GM06990 (cell line): ENCODE data around the gene ELMOD2.
"Not testable (repeated sequence)": the region's sequence is repeated elsewhere in the genome, so short reads cannot be mapped to it uniquely, and the experiment has no call there.

Source experiments
- DNase-seq: peaks from one replicate; pipeline ENCODE4 v3.0.0-alpha.2; 2011; ENCODE audit not compliant: insufficient read length; ENCODE audit errors: extremely low read depth
- H3K27me3 ChIP-seq: replicated peaks from 2 replicates; pipeline ENCODE4 v1.6.0; 2011; ENCODE audit warnings: low read length; ENCODE audit not compliant: control insufficient read depth, insufficient read depth
- H3K36me3 ChIP-seq: 2 replicates; pipeline ENCODE4 v1.5.1; 2011; ENCODE audit warnings: low read length; ENCODE audit not compliant: control insufficient read depth, insufficient read depth
- H3K4me3 ChIP-seq: replicated peaks from 2 replicates; pipeline ENCODE4 v1.5.1; 2011; ENCODE audit warnings: low read depth, mild to moderate bottlenecking, control low read depth, low read length
- TF ChIP-seq, protein P1 (sequence below): IDR thresholded peaks from 2 replicates; pipeline ENCODE4 v1.5.1; 2011; ENCODE audit warnings: low read length, control low read depth, mild to moderate bottlenecking, inconsistent platforms; ENCODE audit not compliant: insufficient read depth, poor library complexity, severe bottlenecking

ELMOD2 gene

DNA sequence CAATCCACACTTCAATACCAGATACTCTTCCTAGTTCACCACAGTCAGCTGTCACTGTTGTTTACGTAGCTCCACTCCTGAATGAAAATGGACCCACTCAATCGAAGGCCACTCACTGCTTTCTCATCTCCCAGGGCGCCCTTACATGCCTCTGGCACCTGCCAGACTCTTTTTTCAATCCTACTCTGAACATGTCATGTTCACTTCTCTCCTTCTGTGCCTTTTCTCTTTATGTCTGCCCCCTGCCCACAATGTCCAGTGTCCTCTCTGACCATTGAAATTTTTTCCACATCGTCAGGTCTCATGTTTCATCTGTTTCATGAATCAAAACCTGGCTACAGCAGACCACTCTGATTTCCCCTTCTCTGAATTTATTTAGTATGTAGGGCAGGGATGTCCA, 24.6 kb upstream of the ELMOD2 start:
- H3K4me3 ChIP-seq = no peak overlapping the region
- H3K36me3 ChIP-seq = no peaks in the 10 kb centered on the region
- TF ChIP-seq, protein P1, sequence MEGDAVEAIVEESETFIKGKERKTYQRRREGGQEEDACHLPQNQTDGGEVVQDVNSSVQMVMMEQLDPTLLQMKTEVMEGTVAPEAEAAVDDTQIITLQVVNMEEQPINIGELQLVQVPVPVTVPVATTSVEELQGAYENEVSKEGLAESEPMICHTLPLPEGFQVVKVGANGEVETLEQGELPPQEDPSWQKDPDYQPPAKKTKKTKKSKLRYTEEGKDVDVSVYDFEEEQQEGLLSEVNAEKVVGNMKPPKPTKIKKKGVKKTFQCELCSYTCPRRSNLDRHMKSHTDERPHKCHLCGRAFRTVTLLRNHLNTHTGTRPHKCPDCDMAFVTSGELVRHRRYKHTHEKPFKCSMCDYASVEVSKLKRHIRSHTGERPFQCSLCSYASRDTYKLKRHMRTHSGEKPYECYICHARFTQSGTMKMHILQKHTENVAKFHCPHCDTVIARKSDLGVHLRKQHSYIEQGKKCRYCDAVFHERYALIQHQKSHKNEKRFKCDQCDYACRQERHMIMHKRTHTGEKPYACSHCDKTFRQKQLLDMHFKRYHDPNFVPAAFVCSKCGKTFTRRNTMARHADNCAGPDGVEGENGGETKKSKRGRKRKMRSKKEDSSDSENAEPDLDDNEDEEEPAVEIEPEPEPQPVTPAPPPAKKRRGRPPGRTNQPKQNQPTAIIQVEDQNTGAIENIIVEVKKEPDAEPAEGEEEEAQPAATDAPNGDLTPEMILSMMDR = no peak
- DNase-seq = no peak
- no peaks in the 10 kb centered on the region for H3K27me3 ChIP-seq

DNA sequence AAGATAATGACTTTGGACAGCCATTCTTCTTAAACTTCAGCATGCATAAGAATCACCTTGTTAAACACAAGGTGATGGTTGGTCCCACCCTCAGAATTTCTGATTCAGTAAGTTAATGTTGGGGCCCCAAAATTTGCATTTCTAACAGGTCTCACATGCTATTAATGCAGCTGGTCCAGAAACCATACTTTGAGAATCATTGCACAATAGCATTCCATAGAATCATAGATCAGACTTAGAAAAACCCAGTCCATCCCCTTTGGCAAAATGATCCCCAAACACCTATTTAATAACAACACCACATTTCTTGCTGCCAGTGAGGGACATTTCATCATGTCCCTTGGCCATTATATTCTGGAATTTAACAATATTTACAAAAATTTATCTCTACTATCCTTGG, 19.7 kb upstream of the ELMOD2 start:
- Histone ChIP-seq H3K36me3 (no peaks in the 10 kb centered on the region), H3K27me3 (no peaks in the 10 kb centered on the region; the same call in 1 of the 2 replicates), H3K4me3 (no peak overlapping the region)
- TF ChIP-seq, protein P1 = no peak
- no peak for DNase-seq

DNA sequence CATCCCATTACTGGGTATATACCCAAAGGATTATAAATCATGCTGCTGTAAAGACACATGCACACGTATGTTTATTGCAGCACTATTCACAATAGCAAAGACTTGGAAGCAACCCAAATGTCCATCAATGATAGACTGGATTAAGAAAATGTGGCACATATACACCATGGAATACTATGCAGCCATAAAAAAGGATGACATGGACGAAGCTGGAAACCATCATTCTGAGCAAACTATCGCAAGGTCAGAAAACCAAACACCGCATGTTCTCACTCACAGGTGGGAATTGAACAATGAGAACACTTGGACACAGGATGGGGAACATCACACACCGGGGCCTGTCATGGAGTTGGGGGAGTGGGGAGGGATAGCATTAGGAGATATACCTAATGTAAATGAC, 10.2 kb upstream of the ELMOD2 start:
- DNase-seq, H3K27me3 ChIP-seq, H3K4me3 ChIP-seq, H3K36me3 ChIP-seq: not testable (repeated sequence)

DNA sequence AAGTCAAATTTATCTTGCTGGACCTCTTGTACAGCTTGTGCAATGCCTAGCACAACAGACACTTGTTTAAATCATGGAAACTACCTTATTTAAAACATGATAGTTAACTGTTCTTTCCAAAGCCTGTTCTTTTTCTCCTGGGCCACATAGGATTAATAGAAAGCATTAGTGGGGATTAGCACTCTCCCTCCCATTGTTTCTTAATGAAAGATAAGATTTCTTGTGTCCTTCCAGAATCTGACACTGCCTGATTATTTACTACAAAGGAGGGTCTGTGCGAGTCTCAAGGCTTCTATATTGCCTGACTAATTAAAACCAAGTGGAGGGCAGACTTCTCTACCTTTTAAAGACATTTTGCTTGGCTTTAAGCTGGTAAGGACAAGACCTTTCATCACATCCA, 8.5 kb upstream of the ELMOD2 start:
- Histone ChIP-seq H3K36me3 (no peaks in the 10 kb centered on the region), H3K27me3 (no peaks in the 10 kb centered on the region; the same call in 1 of the 2 replicates), H3K4me3 (no peak overlapping the region)
- TF ChIP-seq, protein P1 = no peak
- DNase-seq = no peak

DNA sequence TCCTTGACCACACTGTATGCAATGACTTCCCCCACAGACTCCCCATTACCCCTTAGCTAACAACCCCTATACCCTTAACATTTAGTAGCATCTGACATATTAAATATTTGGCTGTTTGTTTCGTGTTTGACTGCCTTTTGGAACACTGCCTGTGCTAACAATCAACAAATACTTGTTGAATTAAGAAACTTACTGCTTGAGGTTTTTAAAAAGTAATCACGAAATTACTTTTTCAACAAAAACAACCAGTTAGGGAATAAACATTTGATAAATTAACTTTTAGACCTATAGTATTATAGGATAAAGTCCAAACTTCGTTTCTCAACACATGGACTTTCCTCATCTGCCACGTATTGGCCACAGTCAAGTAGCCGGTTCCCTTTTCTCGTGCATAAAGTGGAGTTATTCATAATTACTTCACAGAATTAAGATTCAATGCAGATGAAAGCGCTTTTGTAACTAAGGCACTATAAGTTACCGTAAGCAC, 555 bp upstream of the ELMOD2 start:
- no peaks in the 10 kb centered on the region for H3K27me3 ChIP-seq
- DNase-seq = no peak
- TF ChIP-seq, protein P1 = no peak
- no peaks in the 10 kb centered on the region for H3K36me3 ChIP-seq
- peak overlapping the region; percentile 16; the same call in 1 of the 2 replicates for H3K4me3 ChIP-seq

DNA sequence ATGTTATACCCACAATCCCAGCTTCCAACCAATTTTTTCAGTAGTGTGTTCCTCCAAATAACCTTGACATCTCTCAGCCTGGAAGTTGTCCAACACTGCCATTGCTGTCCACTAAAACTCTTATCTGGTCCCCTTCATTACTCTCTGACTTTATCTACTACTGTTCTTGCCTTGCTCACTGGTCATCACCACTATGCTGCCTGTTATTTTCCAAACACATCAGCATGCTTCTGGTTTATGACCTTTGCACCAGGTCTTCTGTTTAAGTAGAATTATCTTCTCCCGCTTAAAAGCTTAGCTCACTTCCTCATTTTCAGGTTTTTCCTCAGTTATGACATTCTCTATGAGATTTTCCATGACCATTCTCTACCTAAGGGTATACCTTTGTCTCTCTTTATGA, 5.5 kb downstream of the ELMOD2 start:
- Histone ChIP-seq H3K4me3 (no peak overlapping the region), H3K27me3 (no peaks in the 10 kb centered on the region), H3K36me3 (no peaks in the 10 kb centered on the region)
- TF ChIP-seq, protein P1 = no peak
- no peak for DNase-seq
